Measurements from ENCODE around the gene CCDC159.
"Not testable (repeated sequence)": the region's sequence is repeated elsewhere in the genome, so short reads cannot be mapped to it uniquely, and the experiment has no call there.

DNA sequence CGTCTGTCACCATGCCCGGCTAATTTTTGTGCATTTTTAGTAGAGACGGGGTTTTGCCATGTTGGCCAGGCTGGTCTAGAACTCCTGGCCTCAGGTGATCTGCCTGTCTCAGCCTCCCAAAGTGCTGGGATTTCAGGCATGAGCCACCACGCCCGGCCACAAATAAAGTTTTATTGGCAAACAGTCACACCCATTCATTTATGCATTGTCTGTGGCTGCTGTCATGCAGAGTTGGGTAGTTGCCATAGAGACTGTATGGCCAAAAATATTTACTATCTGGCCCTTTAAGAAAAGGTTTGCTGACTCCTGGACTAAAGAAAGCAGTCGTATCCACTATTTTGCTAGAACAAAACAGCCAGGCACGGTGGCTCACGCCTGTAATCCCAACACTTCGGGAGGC, 12.5 kb upstream of the CCDC159 start:
- TF ChIP-seq TCF12 (IDR thresholded peaks at IDR 0.05; ENCODE audit: low read depth) (0 out of 2 replicates have a peak, but pooled peaks have one; percentile 26), TEAD4 (IDR thresholded peaks at IDR 0.05) (peak; percentile 43)
- TF ChIP-seq USF1 (IDR thresholded peaks at IDR 0.05); CEBPB (IDR thresholded peaks at IDR 0.05); YY1 (IDR thresholded peaks at IDR 0.05; ENCODE audit: low read depth); FOXM1 (IDR thresholded peaks at IDR 0.05; ENCODE audit: borderline replicate concordance, low read depth); RAD21 (IDR thresholded peaks at IDR 0.05; ENCODE audit: low read depth); TAF1 (IDR thresholded peaks at IDR 0.05; ENCODE audit: low read depth): not testable (repeated sequence)
- TF ChIP-seq, protein P1, sequence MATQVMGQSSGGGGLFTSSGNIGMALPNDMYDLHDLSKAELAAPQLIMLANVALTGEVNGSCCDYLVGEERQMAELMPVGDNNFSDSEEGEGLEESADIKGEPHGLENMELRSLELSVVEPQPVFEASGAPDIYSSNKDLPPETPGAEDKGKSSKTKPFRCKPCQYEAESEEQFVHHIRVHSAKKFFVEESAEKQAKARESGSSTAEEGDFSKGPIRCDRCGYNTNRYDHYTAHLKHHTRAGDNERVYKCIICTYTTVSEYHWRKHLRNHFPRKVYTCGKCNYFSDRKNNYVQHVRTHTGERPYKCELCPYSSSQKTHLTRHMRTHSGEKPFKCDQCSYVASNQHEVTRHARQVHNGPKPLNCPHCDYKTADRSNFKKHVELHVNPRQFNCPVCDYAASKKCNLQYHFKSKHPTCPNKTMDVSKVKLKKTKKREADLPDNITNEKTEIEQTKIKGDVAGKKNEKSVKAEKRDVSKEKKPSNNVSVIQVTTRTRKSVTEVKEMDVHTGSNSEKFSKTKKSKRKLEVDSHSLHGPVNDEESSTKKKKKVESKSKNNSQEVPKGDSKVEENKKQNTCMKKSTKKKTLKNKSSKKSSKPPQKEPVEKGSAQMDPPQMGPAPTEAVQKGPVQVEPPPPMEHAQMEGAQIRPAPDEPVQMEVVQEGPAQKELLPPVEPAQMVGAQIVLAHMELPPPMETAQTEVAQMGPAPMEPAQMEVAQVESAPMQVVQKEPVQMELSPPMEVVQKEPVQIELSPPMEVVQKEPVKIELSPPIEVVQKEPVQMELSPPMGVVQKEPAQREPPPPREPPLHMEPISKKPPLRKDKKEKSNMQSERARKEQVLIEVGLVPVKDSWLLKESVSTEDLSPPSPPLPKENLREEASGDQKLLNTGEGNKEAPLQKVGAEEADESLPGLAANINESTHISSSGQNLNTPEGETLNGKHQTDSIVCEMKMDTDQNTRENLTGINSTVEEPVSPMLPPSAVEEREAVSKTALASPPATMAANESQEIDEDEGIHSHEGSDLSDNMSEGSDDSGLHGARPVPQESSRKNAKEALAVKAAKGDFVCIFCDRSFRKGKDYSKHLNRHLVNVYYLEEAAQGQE (IDR thresholded peaks at IDR 0.05; ENCODE audit: low read depth): not testable (repeated sequence)
